NCI-H2107 (cell line): ENCODE measurements around the gene RBM33.
"Not testable (repeated sequence)": the region's sequence is repeated elsewhere in the genome, so short reads cannot be mapped to it uniquely, and the experiment has no call there.

Experiments used
- DNase-seq: peaks from one replicate; lab custom pipeline; 2025; lab: John Stamatoyannopoulos, UW

Gene RBM33

GRCh38 chr7:155809947-155810769, 165.7 kb downstream of the RBM33 start:
- no peak for DNase-seq

- DNase-seq = no peak
These were observed 166.5 kb downstream of the RBM33 start for GRCh38 chr7:155810770-155811559.

GRCh38 chr7:155811560-155811894, 167.1 kb downstream of the RBM33 start:
- DNase-seq = no peak

- DNase-seq = no peak
These were observed 167.7 kb downstream of the RBM33 start, which contains the start of gene SHH for GRCh38 chr7:155811895-155812761. Gene SHH (minus strand): TSS chr7:155812463. CDS start chr7:155812122, 341 bp downstream.

GRCh38 chr7:155813125-155813524, 168.7 kb downstream of the RBM33 start:
- no peak for DNase-seq

- no peak for DNase-seq
These were observed 169.3 kb downstream of the RBM33 start for GRCh38 chr7:155813546-155814315.

GRCh38 chr7:155814316-155815276, 170.1 kb downstream of the RBM33 start:
- no peak for DNase-seq

GRCh38 chr7:155815332-155816191, 171.1 kb downstream of the RBM33 start:
- DNase-seq = no peak

GRCh38 chr7:155816192-155816508, 171.7 kb downstream of the RBM33 start:
- no peak for DNase-seq

- no peak for DNase-seq
These were observed 172.5 kb downstream of the RBM33 start for GRCh38 chr7:155816996-155817395.

- not testable (repeated sequence) for DNase-seq
These were observed 173.1 kb downstream of the RBM33 start for GRCh38 chr7:155817515-155817914.

- no peak for DNase-seq
These were observed 173.8 kb downstream of the RBM33 start for GRCh38 chr7:155818154-155818819.

- no peak for DNase-seq
These were observed 174.3 kb downstream of the RBM33 start for GRCh38 chr7:155818820-155819168.

GRCh38 chr7:155819186-155819585, 174.7 kb downstream of the RBM33 start:
- DNase-seq = no peak

- DNase-seq = no peak
These were observed 175.8 kb downstream of the RBM33 start for GRCh38 chr7:155820246-155820645.

GRCh38 chr7:155820788-155821187, 176.3 kb downstream of the RBM33 start:
- DNase-seq = no peak

GRCh38 chr7:155821851-155822250, 177.4 kb downstream of the RBM33 start:
- no peak for DNase-seq

- DNase-seq = no peak
These were observed 179.9 kb downstream of the RBM33 start for GRCh38 chr7:155824227-155824886.
